HG03521 (cell line): Measurements from ENCODE around the gene CCDC190.
A peak's percentile ranks its signal among the peaks of the same experiment; 100 is the strongest.
"Not testable (repeated sequence)": the region's sequence is repeated elsewhere in the genome, so short reads cannot be mapped to it uniquely, and the experiment has no call there.

Source experiments
- ATAC-seq: cut with Tn5 transposase; IDR thresholded peaks from one replicate; pipeline ENCODE4 v1.9.1; 2021; ENCODE audit warnings: mild to moderate bottlenecking, moderate library complexity; ENCODE audit not compliant: unreplicated experiment

The CCDC190 gene

DNA sequence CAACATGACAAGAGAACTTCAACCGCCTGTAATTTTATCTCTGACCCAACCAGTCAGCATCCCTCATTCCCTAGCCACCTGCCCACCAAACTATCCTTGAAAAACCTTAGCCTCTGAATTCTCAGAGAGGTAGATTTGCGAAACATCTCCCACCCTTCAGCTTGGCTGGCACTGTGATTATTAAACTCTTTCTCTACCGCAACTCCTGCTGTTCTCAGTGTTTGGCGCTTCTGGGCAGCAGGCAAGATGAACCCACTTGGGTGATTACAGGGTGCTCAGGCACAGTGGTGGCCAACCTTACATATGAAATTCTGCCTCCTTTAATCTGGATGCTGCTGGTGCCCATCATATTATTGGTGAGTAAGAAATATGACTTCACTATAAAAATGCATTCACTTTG is 22.1 kb downstream of the CCDC190 start:
- ATAC-seq: no peak

GRCh38 chr1:162835157-162835899 is 25.6 kb downstream of the CCDC190 start:
- peak; percentile 71 for ATAC-seq

GRCh38 chr1:162832470-162832869 is 28.5 kb downstream of the CCDC190 start:
- no peak for ATAC-seq

DNA sequence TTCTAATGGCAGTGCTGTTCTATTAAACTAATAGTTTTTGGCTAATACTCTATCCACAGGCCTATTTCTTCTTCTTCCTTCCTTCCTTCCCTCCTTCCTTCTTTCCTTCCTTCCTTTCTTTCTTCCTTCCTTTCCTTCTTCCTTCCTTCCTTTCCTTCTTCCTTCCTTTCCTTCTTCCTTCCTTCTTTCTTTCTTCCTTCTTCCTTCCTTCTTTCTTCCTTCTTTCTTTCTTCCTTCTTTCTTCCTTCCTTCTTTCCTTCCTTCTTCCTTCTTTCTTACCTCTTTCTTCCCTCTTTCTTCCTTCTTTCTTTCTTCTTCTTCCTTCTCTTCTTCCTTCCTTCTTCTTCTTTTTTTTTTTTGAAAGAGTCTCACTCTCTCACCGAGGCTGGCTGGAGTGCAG is 31.7 kb downstream of the CCDC190 start:
- no peak for ATAC-seq

DNA sequence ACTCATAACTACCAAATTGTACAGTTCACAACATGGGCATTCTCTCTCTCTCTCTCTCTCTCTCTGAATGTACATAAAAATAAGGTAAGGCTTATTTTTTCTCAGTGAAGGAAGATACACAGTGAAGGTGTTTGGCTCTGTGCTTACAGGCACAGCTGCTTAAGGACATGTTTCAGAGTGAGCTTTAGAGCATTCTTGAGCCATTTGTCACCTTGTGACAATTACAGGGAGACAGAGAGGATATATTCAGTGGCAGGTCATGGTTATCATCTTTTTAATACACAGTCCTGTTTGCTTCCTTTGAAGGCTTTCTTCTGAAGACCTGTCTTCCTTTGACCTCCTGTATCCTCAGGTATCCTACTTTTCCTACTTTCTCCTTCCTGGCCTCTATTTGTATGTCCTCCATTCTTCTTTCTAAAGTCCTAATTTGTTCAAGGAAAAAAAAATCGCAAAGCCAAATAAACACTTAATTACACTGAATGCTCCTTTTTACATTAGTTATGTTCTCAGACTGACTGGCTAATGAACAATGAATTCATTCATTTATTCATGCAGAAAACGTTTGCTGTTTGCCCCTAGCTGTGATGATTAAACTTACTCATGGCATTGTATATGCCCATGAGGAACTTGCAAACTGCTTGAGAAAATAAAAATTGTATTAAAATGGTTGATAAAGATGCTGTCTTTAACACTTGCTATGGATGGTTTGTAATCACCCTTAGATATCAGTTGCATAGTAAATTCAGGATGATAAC is 37.0 kb downstream of the CCDC190 start:
- ATAC-seq: no peak

- no peak for ATAC-seq
Measured at GRCh38 chr1:162823231-162823630, 37.7 kb downstream of the CCDC190 start.

DNA sequence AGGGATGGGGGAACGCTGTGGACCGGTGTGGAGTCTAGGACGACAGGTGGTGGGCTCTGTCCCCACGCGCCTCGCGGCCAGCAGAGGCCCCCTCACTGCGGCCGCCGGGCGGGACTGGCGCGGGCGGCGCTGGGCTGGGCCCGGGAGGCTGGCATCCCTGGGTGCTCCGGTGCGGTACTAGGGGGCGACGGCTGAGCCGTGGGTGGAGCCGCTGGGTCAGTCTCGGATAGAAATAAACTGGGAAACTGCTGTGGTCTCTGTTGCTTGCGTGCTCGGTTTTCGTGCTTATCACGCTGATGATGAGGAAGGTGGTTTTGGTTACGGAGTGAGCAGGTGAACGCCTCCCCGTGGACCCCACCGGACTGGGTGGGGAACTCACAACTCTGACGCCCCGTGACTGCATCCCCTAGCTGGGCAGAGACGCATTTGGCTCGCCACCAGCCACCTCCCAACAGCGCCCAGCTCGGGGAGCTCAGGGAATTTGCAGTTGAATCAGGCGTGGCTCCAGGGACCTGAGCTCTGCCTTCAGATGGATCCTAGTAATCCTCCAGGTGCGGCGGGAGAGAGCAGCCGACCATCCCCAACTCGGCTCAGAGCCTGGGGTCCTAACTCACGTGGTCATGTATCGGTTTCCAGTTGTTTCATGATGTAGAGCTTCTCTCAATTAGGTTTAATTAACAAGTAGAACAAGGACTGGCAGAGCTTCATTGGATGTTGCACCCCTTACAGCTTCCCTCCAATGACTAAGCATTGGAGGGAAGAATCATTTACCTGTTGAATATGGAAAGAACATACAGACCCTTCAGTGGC is 38.4 kb downstream of the CCDC190 start:
- no peak for ATAC-seq

DNA sequence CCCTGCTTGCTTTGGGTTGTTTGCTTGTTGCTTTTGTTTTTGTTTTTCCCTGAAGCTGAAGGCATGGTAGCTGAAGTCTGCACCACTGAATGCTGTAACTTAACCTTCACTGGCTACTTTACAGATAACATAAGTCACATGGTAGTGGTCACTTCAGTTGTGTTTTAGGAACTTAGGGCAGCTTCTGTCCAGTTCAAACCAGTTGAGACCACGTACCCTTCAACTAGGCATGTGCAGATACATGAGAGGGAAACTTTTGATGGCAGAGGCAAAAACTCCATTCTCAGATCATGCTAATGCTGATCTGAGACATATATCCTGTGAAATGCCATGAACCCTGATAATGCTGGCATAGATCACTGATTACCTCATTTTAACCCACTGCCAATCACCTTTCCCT is 42.3 kb downstream of the CCDC190 start:
- ATAC-seq: not testable (repeated sequence)

- ATAC-seq: not testable (repeated sequence)
Measured at GRCh38 chr1:162818136-162818535, 42.8 kb downstream of the CCDC190 start.

DNA sequence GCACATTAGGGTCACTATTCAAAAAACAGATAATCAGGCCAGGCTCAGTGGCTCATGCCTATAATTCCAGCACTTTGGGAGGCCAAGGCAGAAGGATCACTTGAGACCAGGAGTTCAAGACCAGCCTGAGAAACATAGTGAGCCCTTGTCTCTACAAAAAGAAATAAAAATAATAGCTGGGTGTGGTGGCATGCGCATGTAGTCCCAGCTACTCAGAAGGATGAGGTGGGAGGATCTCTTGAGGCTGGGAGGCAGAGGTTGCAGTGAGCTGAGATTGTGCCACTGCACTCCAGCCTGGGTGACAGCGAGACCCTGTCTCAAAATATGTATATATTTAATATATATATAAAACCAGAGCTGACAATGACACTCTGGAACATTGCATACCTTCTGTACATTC is 48.6 kb downstream of the CCDC190 start:
- ATAC-seq: not testable (repeated sequence)

DNA sequence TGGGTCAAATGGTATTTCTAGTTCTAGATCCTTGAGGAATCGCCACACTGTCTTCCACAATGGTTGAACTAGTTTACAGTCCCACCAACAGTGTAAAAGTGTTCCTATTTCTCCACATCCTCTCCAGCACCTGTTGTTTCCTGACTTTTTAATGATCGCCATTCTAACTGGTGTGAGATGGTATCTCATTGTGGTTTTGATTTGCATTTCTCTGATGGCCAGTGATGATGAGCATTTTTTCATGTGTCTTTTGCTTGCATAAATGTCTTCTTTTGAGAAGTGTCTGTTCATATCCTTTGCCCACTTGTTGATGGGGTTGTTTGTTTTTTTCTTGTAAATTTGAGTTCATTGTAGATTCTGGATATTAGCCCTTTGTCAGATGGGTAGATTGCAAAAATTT is 53.5 kb downstream of the CCDC190 start:
- ATAC-seq: not testable (repeated sequence)
